GM21447 (cell line): Measurements from ENCODE around the gene N4BP2L2.
"Not testable (repeated sequence)": the region's sequence is repeated elsewhere in the genome, so short reads cannot be mapped to it uniquely, and the experiment has no call there.

ENCODE experiments used
- ATAC-seq: cut with Tn5 transposase; IDR thresholded peaks from one replicate; pipeline ENCODE4 v1.9.1; 2021; ENCODE audit not compliant: unreplicated experiment

The N4BP2L2 gene

GRCh38 chr13:32538621-32539246 lies at the start of gene N4BP2L2:
Gene N4BP2L2, minus strand, starts transcription at chr13:32538795. Its CDS starts 1,768 bp downstream, at chr13:32537027.
- ATAC-seq, result peak; percentile 98

- ATAC-seq, result no peak
Measured at GRCh38 chr13:32587811-32588170, 49.2 kb upstream of the N4BP2L2 start.

- ATAC-seq, result peak; percentile 37
Measured at GRCh38 chr13:32587011-32587810, 48.6 kb upstream of the N4BP2L2 start.

- peak; percentile 72 for ATAC-seq
Measured at GRCh38 chr13:32586080-32586900, 47.7 kb upstream of the N4BP2L2 start, which contains the start of gene PDS5B. Gene PDS5B, plus strand, starts transcription at chr13:32586452. Its CDS starts 62,321 bp downstream, at chr13:32648773.

- no peak for ATAC-seq
Measured at GRCh38 chr13:32585550-32586079, 47.0 kb upstream of the N4BP2L2 start.

- no peak for ATAC-seq
Measured at GRCh38 chr13:32582991-32583390, 44.4 kb upstream of the N4BP2L2 start.

GRCh38 chr13:32582281-32582680 lies 43.7 kb upstream of the N4BP2L2 start:
- ATAC-seq, result no peak

- no peak for ATAC-seq
Measured at GRCh38 chr13:32581177-32581786, 42.7 kb upstream of the N4BP2L2 start.

- no peak for ATAC-seq
Measured at GRCh38 chr13:32577032-32577431, 38.4 kb upstream of the N4BP2L2 start.

- not testable (repeated sequence) for ATAC-seq
Measured at GRCh38 chr13:32575687-32576086, 37.1 kb upstream of the N4BP2L2 start.

GRCh38 chr13:32560842-32561241 lies 22.2 kb upstream of the N4BP2L2 start:
- not testable (repeated sequence) for ATAC-seq

GRCh38 chr13:32555613-32556012 lies 17.0 kb upstream of the N4BP2L2 start:
- no peak for ATAC-seq

GRCh38 chr13:32553720-32554119 lies 15.1 kb upstream of the N4BP2L2 start:
- ATAC-seq, result no peak

GRCh38 chr13:32549788-32550187 lies 11.2 kb upstream of the N4BP2L2 start:
- ATAC-seq, result no peak

- no peak for ATAC-seq
Measured at GRCh38 chr13:32548837-32549236, 10.2 kb upstream of the N4BP2L2 start.

- ATAC-seq, result no peak
Measured at GRCh38 chr13:32545083-32545482, 6.5 kb upstream of the N4BP2L2 start.

- no peak for ATAC-seq
Measured at GRCh38 chr13:32542221-32542620, 3.6 kb upstream of the N4BP2L2 start.

GRCh38 chr13:32538143-32538620 lies 413 bp downstream of the N4BP2L2 start:
- peak; percentile 77 for ATAC-seq

- ATAC-seq, result no peak
Measured at GRCh38 chr13:32537580-32538142, 934 bp downstream of the N4BP2L2 start.

GRCh38 chr13:32535748-32536147 lies 2.8 kb downstream of the N4BP2L2 start:
- ATAC-seq, result no peak
